NOMO-1 (cell line): Measurements from ENCODE around the gene SERPING1.

ENCODE experiments used
- DNase-seq, 2 experiments: peaks; one replicate each; lab custom pipeline; 2025; ENCODE audit not compliant: unreplicated experiment in 2 of 2; lab: John Stamatoyannopoulos, UW

SERPING1 gene

DNA sequence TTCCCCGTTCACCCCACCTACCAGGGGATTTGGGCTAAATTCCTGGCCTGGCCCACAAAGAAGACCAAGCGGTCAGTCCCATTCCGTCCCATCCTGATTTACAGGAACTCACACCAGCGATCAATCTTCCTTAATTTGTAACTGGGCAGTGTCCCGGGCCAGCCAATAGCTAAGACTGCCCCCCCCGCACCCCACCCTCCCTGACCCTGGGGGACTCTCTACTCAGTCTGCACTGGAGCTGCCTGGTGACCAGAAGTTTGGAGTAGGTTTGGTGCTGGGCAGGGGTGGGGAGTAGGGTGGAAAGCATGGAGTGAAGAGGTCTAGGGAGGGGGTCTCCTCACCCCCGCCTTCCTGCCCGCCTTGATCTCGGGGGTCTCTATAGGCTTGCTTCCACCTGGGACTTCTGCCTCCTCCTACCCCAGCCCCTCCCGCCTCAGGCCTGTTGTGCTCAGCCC, at the start of gene SERPING1:
SERPING1 (plus strand) TSS at position 225 of the 455 bp plus-strand sequence. CDS start 586 bp downstream, outside the sequence.
- DNase-seq = no peak

GRCh38 chr11:57547854-57548377, 49.6 kb upstream of the SERPING1 start:
- peak in 1 of 2 experiments; percentile 45 for DNase-seq

GRCh38 chr11:57549983-57550382, 47.5 kb upstream of the SERPING1 start:
- DNase-seq = no peak

DNA sequence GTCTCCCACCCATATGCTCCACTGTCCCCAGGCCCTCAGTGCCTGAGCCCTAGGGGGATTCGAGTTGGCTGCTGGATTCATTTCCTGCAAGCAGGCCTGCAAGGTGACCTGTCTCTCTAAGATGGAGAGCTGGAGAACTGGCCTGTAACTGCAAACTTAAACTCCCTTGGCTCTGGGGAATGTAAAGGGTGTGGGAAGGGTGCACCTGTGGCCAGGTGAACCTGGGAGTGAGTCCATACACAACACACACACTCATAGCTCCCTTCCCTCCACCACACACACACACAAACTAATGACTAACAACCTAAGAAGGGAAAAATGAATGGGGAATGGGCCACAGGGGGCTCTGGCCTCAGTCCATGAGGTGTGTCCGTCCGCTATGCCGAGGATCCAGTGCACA, 45.5 kb upstream of the SERPING1 start:
- no peak for DNase-seq

DNA sequence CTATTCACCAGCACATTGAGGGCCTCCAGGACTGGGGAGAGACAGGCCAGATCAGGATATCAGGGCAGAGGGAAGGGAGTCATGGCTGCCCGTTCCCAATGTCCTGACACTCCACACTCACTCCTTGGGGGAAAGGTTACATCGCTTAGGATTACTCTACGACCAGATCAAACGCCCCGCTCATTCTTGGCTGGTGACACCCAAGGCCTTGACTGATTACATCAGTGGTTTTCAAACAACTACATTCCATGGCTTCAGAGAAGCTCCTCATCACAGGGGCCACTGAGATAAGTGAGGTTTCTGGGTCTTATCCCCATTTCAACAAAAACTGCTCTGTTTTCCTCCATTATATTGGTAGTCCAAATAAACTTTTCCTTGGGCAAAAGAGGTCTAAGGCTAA, 45.0 kb upstream of the SERPING1 start:
- DNase-seq = no peak

- no peak for DNase-seq
Measured at GRCh38 chr11:57555393-57555792, 42.1 kb upstream of the SERPING1 start.

GRCh38 chr11:57556041-57556440, 41.4 kb upstream of the SERPING1 start:
- DNase-seq = no peak

DNA sequence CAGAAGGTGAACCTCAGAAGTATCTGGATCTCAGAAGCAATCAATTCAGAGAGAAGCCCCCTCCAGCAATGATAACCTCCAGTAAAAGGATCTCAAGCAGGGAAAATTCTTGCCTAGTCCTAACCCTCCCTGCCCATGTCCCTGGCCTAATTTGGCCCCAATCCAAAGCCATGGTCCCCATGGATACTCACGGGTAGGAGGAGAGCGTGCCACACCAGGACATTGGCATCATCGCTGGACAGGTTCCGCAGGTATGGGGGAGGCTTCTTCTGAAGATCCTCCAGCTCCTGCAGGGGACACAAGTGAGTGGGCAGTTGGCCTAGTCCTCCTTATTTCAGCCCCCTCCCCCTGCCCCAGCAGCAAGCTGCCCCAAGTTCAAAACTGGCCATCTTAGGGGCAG, 37.3 kb upstream of the SERPING1 start:
- DNase-seq = no peak

- DNase-seq = no peak
Measured at GRCh38 chr11:57562596-57562995, 34.9 kb upstream of the SERPING1 start.

DNA sequence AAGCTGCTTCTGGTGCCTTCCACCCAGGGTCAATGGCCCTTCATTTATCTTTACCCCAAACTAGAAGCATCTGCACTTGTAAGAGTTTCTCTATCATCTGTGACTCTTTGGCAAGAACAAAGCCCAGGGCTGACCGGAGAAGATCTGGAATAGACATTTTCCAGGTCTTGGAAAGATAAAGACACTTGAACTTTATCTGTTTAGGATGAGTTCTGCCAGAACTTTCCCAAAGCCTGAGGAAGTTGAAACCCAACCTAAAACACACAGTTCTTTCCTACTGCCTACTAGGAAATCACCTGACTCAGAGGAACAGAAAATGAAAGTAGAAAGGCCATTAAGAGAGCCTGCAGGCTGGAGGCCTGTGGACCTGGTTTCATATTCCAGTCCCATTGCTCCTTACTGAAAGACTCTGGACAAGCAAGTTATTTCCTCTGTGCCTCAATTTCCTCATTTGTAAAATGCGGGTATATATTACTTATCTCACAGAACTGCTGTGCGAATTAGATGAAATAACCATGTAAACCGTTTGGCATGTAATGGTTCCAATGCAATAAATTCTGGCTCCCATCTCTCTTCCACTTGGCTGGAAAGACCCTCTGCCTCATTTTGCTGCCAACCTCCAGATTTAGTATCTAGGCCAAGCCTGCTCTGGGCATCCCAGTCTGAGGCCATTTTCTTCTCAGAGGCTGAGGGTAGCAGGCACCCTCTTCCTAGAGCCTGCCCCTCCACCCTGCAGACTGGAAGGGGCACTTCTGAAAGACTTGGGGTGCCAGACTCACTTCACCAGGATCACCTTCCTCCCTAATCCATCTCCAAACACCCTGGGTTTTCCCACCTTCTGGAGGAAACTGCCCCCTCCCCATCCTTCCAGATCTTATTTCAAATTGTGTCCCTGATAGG, 31.2 kb upstream of the SERPING1 start:
- DNase-seq = peak; percentile 24 to 81

DNA sequence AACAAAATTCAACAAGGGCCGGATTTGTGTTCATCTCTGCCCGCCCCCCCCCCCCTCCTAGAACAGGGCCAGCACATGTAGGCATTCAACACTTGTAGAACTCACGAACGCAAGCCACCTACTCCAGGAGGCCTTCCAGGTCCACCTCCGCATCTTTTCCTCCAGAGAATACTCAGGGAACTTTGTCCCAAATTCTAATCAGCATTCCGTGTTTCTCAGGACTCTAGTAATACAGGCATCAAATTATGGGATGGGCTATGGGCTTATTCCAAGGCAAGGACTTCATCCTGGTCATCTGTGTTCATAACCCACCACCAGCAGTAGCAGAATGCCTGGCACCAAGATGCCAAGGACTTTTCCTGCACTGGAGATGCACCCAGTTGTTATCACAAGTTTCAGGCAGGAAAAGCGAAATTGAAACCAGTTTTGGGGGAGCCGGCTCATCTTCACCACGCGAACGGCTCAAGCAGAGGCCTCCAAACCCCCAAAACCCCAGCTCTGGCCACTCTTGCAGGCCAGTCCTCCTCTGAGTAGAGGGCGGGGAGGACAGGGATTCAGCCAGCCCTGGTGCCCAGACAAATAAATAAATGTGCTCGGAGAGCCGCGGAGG, 30.5 kb upstream of the SERPING1 start:
- DNase-seq = no peak

GRCh38 chr11:57567515-57568329, 29.8 kb upstream of the SERPING1 start, which contains the start of gene UBE2L6:
UBE2L6 (minus strand) TSS chr11:57567672; CDS start chr11:57567611, 61 bp downstream.
- DNase-seq = peak in 1 of 2 experiments; percentile 69

DNA sequence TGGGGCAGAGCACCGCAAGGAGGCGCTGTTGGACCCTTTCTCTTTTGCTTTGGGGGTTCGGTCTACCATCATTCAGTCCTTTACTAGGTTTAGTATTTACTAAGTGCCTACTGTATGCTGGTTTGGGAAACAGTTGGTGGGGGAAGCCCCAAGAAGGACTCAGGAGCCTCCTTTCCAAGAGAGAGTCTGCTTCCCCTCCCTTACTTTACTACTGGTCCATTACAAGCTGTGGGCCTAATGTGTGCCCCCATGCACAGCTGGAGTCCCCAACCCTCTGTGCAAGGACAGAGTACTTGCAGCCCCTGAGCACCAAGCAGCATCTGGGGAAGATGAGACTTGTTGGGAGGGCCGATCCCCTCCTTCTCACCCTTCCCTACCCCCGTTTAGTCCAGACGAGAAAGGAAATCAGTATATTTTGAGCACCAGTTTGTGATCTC, 29.1 kb upstream of the SERPING1 start:
- peak in 1 of 2 experiments; percentile 63 for DNase-seq

GRCh38 chr11:57571606-57572005, 25.9 kb upstream of the SERPING1 start:
- peak in 1 of 2 experiments; percentile 48 for DNase-seq

GRCh38 chr11:57574061-57574460, 23.4 kb upstream of the SERPING1 start:
- DNase-seq = no peak

- no peak for DNase-seq
Measured at GRCh38 chr11:57584341-57584740, 13.1 kb upstream of the SERPING1 start.

- no peak for DNase-seq
Measured at GRCh38 chr11:57585301-57585700, 12.2 kb upstream of the SERPING1 start.

DNA sequence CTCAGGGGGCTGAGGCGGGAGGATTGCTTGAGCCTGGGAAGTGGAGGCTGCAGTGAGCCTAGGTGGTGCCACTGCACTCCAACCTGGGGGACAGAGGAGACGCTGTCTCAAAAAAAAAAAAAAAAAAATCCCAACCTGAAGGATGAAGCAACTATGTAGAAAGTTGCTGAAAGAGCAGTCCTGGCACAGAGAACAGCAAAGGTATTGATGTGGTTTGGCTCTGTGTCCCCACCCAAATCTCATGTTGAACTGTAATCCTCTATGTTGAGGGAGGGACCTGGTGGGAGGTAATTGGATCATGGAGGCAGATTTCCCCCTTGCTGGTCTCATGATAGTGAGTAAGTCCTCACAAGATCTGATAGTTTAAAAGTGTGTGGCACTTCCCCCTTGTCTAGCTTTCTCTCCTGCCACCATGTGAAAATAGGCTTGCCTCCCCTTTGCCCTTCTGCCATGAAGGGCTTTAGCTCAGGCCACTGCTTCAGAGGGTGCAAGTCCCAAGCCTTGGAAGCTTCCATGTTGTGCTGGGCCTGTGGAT, 10.7 kb upstream of the SERPING1 start:
- no peak for DNase-seq

DNA sequence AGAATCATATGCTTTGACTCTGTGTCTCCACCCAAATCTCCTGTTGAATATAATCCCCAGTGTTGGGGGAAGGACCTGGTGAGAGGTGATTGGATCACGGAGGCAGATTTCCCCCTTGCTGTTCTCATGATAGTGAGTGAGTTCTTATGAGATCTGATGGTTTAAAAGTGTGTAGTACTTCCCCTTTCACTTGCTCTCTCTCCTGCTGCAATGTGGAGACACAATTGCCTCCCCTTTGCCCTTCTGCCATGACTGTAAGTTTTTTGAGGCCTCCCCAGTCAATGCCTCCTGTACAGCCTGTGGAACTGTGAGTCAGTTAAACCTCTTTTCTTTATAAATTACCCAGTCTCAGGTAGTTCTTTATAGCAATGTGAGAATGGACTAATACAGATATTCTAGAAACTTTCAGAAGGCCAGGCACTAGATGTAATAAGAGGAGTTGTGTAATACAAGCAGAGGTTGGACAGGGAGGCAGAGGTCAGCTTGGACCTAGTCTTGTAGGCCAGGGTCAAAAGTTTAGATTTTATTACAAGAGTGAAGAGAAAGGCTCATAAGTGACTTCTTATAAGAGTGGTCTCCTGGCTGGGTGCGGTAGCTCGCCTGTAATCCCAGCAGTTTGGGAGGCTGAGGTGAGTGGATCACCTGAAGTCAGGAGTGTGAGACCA, 9.3 kb upstream of the SERPING1 start:
- DNase-seq = peak in 1 of 2 experiments; percentile 49
